COLO668 (cell line): ENCODE results near the gene TCERG1L.

ENCODE experiments used
- DNase-seq: peaks from one replicate; lab custom pipeline; 2025; ENCODE audit not compliant: unreplicated experiment; lab: John Stamatoyannopoulos, UW

The TCERG1L gene

GRCh38 chr10:131077031-131077430 is 234.5 kb downstream of the TCERG1L start:
- DNase-seq, result no peak

- no peak for DNase-seq
Measured at GRCh38 chr10:131076356-131076755, 235.2 kb downstream of the TCERG1L start.

GRCh38 chr10:131075218-131075770 is 236.2 kb downstream of the TCERG1L start:
- DNase-seq, result no peak

- DNase-seq, result no peak
Measured at GRCh38 chr10:131074682-131075081, 236.8 kb downstream of the TCERG1L start.

- no peak for DNase-seq
Measured at GRCh38 chr10:131073469-131074035, 238.0 kb downstream of the TCERG1L start.

GRCh38 chr10:131072651-131073468 is 238.7 kb downstream of the TCERG1L start:
- no peak for DNase-seq

- no peak for DNase-seq
Measured at GRCh38 chr10:131071721-131072120, 239.8 kb downstream of the TCERG1L start.

- no peak for DNase-seq
Measured at GRCh38 chr10:131070856-131071255, 240.7 kb downstream of the TCERG1L start.

- DNase-seq, result no peak
Measured at GRCh38 chr10:131068760-131069159, 242.8 kb downstream of the TCERG1L start.

- no peak for DNase-seq
Measured at GRCh38 chr10:131068311-131068710, 243.2 kb downstream of the TCERG1L start.

GRCh38 chr10:131067690-131068089 is 243.8 kb downstream of the TCERG1L start:
- DNase-seq, result no peak

- no peak for DNase-seq
Measured at GRCh38 chr10:131065673-131066305, 245.7 kb downstream of the TCERG1L start.

- DNase-seq, result no peak
Measured at GRCh38 chr10:131063311-131063710, 248.2 kb downstream of the TCERG1L start.

- DNase-seq, result no peak
Measured at GRCh38 chr10:131062621-131063260, 248.8 kb downstream of the TCERG1L start.

- no peak for DNase-seq
Measured at GRCh38 chr10:131061216-131061615, 250.3 kb downstream of the TCERG1L start.

- no peak for DNase-seq
Measured at GRCh38 chr10:131059881-131060280, 251.6 kb downstream of the TCERG1L start.

GRCh38 chr10:131058799-131059198 is 252.7 kb downstream of the TCERG1L start:
- no peak for DNase-seq

GRCh38 chr10:131056781-131057180 is 254.7 kb downstream of the TCERG1L start:
- no peak for DNase-seq

GRCh38 chr10:131056091-131056579 is 255.4 kb downstream of the TCERG1L start:
- no peak for DNase-seq

GRCh38 chr10:131055437-131055836 is 256.1 kb downstream of the TCERG1L start:
- no peak for DNase-seq

GRCh38 chr10:131053192-131053591 is 258.3 kb downstream of the TCERG1L start:
- DNase-seq, result no peak
